ENCODE results near the gene FRMD8. TPM values are rescaled to one million over a fixed set of nuclear protein-coding genes. Genes with fewer than 3 reads are reported as not detected.

Gene FRMD8
- polyA plus RNA-seq, 1 donor from 2014 or later: 22.2 TPM

DNA sequence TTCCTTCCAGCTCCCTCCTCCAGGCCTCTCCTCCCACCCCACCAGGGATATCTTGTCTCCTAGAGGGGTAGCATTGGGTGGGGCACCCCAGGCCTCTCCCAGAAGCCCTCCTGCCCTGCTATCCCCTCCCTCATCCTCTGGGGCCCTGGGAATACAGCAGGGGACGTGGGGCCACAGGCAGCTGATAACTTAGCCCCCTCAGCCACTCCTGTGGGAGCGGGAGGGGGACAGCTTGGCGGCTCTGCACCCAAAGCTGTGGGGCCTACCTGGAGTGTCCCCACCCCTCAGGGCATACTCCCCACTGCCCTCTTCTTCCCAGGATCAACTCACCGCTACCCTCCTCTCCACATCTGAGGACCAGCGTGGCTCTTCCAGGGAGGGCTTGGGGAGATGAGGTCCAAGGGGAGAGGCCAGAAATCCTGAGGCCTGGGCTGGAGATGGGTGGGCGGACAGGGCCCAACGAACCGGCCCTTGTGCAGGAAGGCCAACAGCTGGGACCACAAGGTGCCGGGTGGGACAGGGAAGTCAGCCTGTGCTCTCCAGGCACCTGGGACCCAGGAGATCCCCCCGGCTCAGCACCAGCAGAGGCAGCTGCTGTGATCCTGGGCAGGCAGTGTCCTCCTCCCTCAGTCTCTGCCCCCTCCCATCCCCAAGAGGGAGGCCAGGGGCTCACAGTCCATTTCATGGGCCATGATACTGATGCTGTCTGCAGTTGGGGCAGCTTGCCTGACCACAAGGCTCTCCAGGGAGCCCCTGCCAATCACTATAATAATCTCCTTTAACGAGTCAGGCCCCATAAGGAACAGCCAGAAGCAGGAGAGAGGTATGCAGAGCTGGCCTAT lies 59.4 kb downstream of the FRMD8 start:
- no peaks in the 10 kb centered on the region for H3K27me3 ChIP-seq (ENCODE audit: insufficient read depth, low read depth, low read length)
- H2AFZ ChIP-seq (ENCODE audit: low read depth, low read length): no peak overlapping the region
- H3K36me3 ChIP-seq (ENCODE audit: insufficient read depth, low read length): no peaks in the 10 kb centered on the region
- no peak overlapping the region for H3K9ac ChIP-seq (ENCODE audit: low read length)
- no peaks in the 10 kb centered on the region for H3K9me2 ChIP-seq (ENCODE audit: insufficient read depth, low read length)
- no peak overlapping the region for H3K4me2 ChIP-seq (ENCODE audit: low read length)
- no peak overlapping the region for H3K4me3 ChIP-seq (ENCODE audit: low read length)
- TF ChIP-seq SMC3 (conservative IDR thresholded peaks at IDR 0.05; ENCODE audit: poor library complexity): no peak
- no peak for TF ChIP-seq POLR2AphosphoS5 (IDR thresholded peaks at IDR 0.05)
- TF ChIP-seq EZH2 (IDR thresholded peaks at IDR 0.05; ENCODE audit: borderline replicate concordance, insufficient read depth, low read length, poor library complexity, severe bottlenecking): no peak
- no peak for TF ChIP-seq TAF1 (IDR thresholded peaks at IDR 0.05; ENCODE audit: low read depth)
- H3K79me2 ChIP-seq (replicated peaks; ENCODE audit: insufficient read depth, low read length): no peaks in the 10 kb centered on the region
- H4K20me1 ChIP-seq (ENCODE audit: insufficient read depth): no peaks in the 10 kb centered on the region
- no peaks in the 10 kb centered on the region for H3F3A ChIP-seq (ENCODE audit: insufficient read depth, low read length, poor library complexity, severe bottlenecking)
- no peak overlapping the region for H3K27ac ChIP-seq (ENCODE audit: low read length)
- no peaks in the 10 kb centered on the region for H3K9me3 ChIP-seq (ENCODE audit: low read length)

DNA sequence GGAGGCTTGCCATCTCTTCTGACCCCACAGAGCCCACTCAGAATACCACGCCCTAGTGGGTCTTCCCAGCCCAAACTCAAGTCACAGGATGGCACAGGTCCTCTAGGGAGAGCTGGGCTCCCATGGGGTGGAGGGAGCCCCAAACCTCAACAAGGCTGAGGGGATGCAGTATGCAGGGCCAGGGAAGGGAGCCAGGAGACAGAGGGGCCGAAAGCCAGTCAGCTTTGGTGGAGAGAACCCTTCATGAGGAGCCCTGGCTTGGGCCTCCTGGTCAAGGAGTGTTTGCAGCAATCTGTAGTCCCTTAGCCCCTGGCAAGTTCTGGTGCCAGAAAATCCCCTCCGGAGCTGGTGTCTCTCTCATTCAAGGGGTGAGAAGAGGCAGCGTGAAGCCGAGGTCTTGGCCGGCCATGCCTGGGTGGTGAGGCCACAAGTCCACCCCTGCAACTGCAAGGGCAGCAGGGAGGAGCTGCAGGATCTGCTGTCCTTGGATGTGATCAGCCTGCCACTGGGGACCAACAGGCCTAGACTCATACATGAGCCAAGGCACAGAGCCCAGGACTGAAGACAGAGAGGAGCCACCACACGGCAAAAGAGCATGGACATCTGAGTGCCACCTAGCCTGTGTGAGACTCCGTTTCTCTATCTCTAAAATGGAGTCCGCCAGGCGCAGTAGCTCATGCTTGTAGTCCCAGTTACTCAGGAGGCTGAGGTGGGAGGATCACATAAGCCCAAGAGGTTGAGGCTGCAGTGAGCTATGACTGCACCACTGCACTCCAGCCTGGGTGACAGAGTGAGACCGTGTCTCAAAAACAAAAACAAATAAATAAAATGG lies 60.2 kb downstream of the FRMD8 start:
- H3K27me3 ChIP-seq (ENCODE audit: insufficient read depth, low read depth, low read length): no peaks in the 10 kb centered on the region
- H3K9me2 ChIP-seq (ENCODE audit: insufficient read depth, low read length): no peaks in the 10 kb centered on the region
- H3K4me2 ChIP-seq (ENCODE audit: low read length): no peak overlapping the region
- no peak for TF ChIP-seq POLR2AphosphoS5 (IDR thresholded peaks at IDR 0.05)
- TF ChIP-seq, protein P1, sequence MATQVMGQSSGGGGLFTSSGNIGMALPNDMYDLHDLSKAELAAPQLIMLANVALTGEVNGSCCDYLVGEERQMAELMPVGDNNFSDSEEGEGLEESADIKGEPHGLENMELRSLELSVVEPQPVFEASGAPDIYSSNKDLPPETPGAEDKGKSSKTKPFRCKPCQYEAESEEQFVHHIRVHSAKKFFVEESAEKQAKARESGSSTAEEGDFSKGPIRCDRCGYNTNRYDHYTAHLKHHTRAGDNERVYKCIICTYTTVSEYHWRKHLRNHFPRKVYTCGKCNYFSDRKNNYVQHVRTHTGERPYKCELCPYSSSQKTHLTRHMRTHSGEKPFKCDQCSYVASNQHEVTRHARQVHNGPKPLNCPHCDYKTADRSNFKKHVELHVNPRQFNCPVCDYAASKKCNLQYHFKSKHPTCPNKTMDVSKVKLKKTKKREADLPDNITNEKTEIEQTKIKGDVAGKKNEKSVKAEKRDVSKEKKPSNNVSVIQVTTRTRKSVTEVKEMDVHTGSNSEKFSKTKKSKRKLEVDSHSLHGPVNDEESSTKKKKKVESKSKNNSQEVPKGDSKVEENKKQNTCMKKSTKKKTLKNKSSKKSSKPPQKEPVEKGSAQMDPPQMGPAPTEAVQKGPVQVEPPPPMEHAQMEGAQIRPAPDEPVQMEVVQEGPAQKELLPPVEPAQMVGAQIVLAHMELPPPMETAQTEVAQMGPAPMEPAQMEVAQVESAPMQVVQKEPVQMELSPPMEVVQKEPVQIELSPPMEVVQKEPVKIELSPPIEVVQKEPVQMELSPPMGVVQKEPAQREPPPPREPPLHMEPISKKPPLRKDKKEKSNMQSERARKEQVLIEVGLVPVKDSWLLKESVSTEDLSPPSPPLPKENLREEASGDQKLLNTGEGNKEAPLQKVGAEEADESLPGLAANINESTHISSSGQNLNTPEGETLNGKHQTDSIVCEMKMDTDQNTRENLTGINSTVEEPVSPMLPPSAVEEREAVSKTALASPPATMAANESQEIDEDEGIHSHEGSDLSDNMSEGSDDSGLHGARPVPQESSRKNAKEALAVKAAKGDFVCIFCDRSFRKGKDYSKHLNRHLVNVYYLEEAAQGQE (IDR thresholded peaks at IDR 0.05; ENCODE audit: borderline replicate concordance): no peak
- no peak for TF ChIP-seq MXI1 (conservative IDR thresholded peaks at IDR 0.05; ENCODE audit: poor library complexity, severe bottlenecking)
- no peak for TF ChIP-seq SMC3 (conservative IDR thresholded peaks at IDR 0.05; ENCODE audit: poor library complexity)
- TF ChIP-seq, protein P2, sequence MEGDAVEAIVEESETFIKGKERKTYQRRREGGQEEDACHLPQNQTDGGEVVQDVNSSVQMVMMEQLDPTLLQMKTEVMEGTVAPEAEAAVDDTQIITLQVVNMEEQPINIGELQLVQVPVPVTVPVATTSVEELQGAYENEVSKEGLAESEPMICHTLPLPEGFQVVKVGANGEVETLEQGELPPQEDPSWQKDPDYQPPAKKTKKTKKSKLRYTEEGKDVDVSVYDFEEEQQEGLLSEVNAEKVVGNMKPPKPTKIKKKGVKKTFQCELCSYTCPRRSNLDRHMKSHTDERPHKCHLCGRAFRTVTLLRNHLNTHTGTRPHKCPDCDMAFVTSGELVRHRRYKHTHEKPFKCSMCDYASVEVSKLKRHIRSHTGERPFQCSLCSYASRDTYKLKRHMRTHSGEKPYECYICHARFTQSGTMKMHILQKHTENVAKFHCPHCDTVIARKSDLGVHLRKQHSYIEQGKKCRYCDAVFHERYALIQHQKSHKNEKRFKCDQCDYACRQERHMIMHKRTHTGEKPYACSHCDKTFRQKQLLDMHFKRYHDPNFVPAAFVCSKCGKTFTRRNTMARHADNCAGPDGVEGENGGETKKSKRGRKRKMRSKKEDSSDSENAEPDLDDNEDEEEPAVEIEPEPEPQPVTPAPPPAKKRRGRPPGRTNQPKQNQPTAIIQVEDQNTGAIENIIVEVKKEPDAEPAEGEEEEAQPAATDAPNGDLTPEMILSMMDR (IDR thresholded peaks at IDR 0.05; ENCODE audit: poor library complexity, severe bottlenecking): no peak
- TF ChIP-seq RAD21 (conservative IDR thresholded peaks at IDR 0.05): no peak
- TF ChIP-seq EP300 (conservative IDR thresholded peaks at IDR 0.05; ENCODE audit: poor library complexity, severe bottlenecking): no peak
- no peak for TF ChIP-seq EZH2 (IDR thresholded peaks at IDR 0.05; ENCODE audit: borderline replicate concordance, insufficient read depth, low read length, poor library complexity, severe bottlenecking)
- TF ChIP-seq TAF1 (IDR thresholded peaks at IDR 0.05; ENCODE audit: low read depth): no peak
- no peaks in the 10 kb centered on the region for H3F3A ChIP-seq (ENCODE audit: insufficient read depth, low read length, poor library complexity, severe bottlenecking)
- no peaks in the 10 kb centered on the region for H4K20me1 ChIP-seq (ENCODE audit: insufficient read depth)
- no peak overlapping the region for H3K27ac ChIP-seq (ENCODE audit: low read length)
- no peak overlapping the region for H2AFZ ChIP-seq (ENCODE audit: low read depth, low read length)
- no peaks in the 10 kb centered on the region for H3K79me2 ChIP-seq (replicated peaks; ENCODE audit: insufficient read depth, low read length)
- H3K9ac ChIP-seq (ENCODE audit: low read length): no peak overlapping the region
- no peaks in the 10 kb centered on the region for H3K9me3 ChIP-seq (ENCODE audit: low read length)
- no peak overlapping the region for H3K4me3 ChIP-seq (ENCODE audit: low read length)
- H3K36me3 ChIP-seq (ENCODE audit: insufficient read depth, low read length): no peaks in the 10 kb centered on the region

Measured in neural cell (in vitro differentiated cells).